Gastrocnemius medialis (tissue), 4 donors: Measurements from ENCODE around the gene CLEC11A.

ENCODE experiments used
- CTCF ChIP-seq, 5 experiments: fragments of 450-650 bp in 3 of 5; fragments of 200-600 bp in 2 of 5; sonication (generic) in 2 of 5; IDR thresholded peaks in 4 of 5; conservative IDR thresholded peaks in 1 of 5; 1 replicate in 4 of 5; 2 replicates in 1 of 5; pipeline ENCODE4 v1.5.1; 2016 to 2019; ENCODE audit warnings: antibody characterized with exemption in 5 of 5, mild to moderate bottlenecking in 3 of 5, moderate library complexity in 3 of 5
- POLR2A ChIP-seq, 2 donors: fragments of 450-650 bp; IDR thresholded peaks; one replicate each; pipeline ENCODE4 v1.6.1; 2017; ENCODE audit warnings: antibody characterized with exemption in 2 of 2, mild to moderate bottlenecking in 2 of 2, moderate library complexity in 2 of 2

DNA sequence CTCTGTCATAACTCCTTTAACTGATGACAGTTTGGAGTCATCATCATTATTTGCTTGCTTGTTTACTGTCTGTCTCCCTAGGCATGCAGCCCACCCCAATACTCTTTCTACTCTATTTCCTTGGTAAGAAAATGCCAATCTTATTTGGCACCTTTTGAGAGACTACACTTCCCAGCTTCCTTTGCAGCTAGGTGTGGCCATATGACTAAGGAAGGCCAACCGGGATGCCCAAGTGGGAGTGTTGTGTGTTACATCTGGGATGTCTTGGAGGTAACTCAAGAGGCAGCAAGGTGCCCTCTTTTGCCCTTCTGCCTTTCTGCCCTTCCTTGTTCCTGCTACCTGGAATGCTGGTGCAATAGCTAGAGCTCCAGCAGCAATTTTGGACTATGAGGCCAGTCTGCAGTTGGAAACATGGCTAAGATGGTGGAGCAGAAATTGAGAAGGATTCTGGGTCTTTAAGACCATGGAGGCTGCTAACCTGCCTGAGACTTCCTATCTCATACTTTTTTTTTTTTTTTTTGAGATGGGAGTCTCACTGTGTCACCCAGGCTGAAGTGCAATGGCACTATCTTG is 46.5 kb upstream of the CLEC11A start:
- TF ChIP-seq CTCF (IDR thresholded peaks at IDR 0.05 in 4 of 5, conservative IDR thresholded peaks at IDR 0.05 in 1 of 5) = no peak
- TF ChIP-seq POLR2A (IDR thresholded peaks at IDR 0.05) = no peak
